ENCODE results near the gene RASAL2. TPM values are rescaled to one million over a fixed set of nuclear protein-coding genes. Genes with fewer than 3 reads are reported as not detected.

Gene RASAL2
- total RNA-seq, 2 donors from 2014 or later: 9.9 to 20.4 TPM

- intact Hi-C loops (cut with DNase I): no loop called here
- DNase-seq: no peak
- no peaks in the 10 kb centered on the region for H3K9me3 ChIP-seq
- TF ChIP-seq POLR2A (IDR thresholded peaks at IDR 0.05): no peak
- no peak for TF ChIP-seq CTCF (IDR thresholded peaks at IDR 0.05)
- no peak for ATAC-seq
- WGBS, 2 donors: 70 to 85% methylated on average over 4 of the region's 4 CpGs
- H3K4me1 ChIP-seq: peaks cover 5% of the 10 kb centered on the region
- H3K27ac ChIP-seq: no peak overlapping the region
- no peaks in the 10 kb centered on the region for H3K27me3 ChIP-seq
- H3K36me3 ChIP-seq (replicated peaks in 1 of 2; ENCODE audit: insufficient read depth in 1 of 2, low read depth in 2 of 2): no peaks in the 10 kb centered on the region
- H3K4me3 ChIP-seq: no peak overlapping the region
Measured at GRCh38 chr1:178504286-178504685, 410.4 kb downstream of the RASAL2 start.

DNA sequence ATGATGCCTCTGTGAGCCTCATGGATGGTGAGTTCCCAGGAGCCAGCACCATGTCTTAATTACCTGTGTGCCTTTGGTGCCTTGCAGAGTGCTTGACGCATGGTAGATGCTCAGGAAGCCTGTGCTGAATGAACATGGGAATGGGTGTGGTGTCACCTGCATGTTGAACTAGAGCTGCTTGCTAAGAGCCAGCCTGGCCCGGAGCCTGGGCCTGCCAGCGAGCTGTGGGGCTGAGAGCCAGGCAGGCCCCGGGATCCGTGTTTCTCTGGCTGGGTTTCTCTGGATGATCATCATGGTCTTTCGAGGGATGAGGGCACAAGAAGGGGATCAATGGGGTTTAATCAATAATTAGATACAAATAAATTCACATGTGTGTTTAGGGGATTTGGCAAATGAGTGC, 412.3 kb downstream of the RASAL2 start:
- Histone ChIP-seq H3K36me3 (replicated peaks in 1 of 2; ENCODE audit: insufficient read depth in 1 of 2, low read depth in 2 of 2) (no peaks in the 10 kb centered on the region), H3K27me3 (no peaks in the 10 kb centered on the region), H3K4me1 (peaks cover 5% of the 10 kb centered on the region), H3K9me3 (no peaks in the 10 kb centered on the region), H3K27ac (no peak overlapping the region), H3K4me3 (no peak overlapping the region)
- ATAC-seq: no peak
- 49% methylated on average over 6 of the region's 6 CpGs for WGBS, 2 donors
- peak in 2 of 4 donors; percentile 28 to 54 for DNase-seq
- TF ChIP-seq CTCF (IDR thresholded peaks at IDR 0.05) (no peak), POLR2A (IDR thresholded peaks at IDR 0.05) (no peak)
- intact Hi-C loops (cut with DNase I): no loop called here

DNA sequence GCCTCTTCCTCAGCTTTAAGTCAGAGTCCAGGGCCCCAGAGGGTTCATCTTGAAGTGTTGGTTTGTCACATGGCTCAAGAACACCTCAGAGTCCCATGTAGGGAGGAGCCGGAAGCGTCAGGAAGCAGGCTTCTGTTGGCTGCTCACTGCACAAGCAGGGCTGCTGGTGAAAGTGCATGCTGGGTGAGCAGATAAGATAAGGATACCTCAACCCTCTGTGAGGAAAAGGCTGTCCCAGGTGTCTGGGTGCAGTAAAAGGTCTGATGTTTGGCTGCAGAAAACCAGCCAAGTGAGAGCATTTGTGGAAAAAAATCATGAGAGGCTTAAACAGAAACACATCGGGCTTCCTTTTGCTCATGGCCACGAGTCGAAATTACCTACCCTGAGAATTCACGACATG, 412.8 kb downstream of the RASAL2 start:
- H3K27ac ChIP-seq: no peak overlapping the region
- peak in 2 of 4 donors; percentile 15 to 55 for DNase-seq
- TF ChIP-seq CTCF (IDR thresholded peaks at IDR 0.05) (no peak), POLR2A (IDR thresholded peaks at IDR 0.05) (no peak)
- WGBS, 2 donors: 44 to 49% methylated on average over 6 of the region's 6 CpGs
- intact Hi-C loops (cut with DNase I): no loop called here
- H3K9me3 ChIP-seq: no peaks in the 10 kb centered on the region
- no peaks in the 10 kb centered on the region for H3K27me3 ChIP-seq
- peaks cover 5% of the 10 kb centered on the region for H3K4me1 ChIP-seq
- peak; percentile 44 for ATAC-seq
- no peak overlapping the region for H3K4me3 ChIP-seq
- no peaks in the 10 kb centered on the region for H3K36me3 ChIP-seq (replicated peaks in 1 of 2; ENCODE audit: insufficient read depth in 1 of 2, low read depth in 2 of 2)

DNA sequence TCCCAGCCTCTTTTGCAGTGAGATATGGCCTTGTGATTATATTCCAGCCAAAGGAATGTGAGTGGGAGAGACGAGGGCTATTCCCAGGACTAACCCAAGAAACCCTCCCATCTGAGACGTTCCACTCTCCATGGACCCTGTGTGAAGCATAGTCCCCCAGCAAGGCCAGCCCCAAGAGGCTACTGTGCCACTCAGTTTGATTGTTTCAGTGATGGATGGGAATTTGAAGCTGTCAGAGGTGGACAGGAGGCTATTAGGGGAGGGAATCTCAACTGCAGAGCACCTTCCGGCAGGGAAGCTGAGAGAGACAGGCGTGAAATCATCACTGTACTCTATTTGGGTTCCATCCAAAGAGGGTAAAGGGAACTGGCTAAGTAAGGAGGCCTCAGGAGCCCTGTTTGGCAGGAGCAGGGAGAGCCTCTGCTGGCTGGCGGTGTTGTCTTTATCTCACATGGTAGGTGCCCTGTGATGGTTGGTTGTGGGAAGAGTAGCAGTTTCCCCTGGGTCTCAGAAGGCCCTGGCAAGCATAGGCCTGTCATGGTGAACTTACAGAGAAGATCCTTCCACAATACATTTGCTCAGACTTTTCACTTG, 415.6 kb downstream of the RASAL2 start:
- H3K36me3 ChIP-seq (replicated peaks in 1 of 2; ENCODE audit: insufficient read depth in 1 of 2, low read depth in 2 of 2): no peaks in the 10 kb centered on the region
- intact Hi-C loops (cut with DNase I): no loop called here
- no peak overlapping the region for H3K4me3 ChIP-seq
- H3K27me3 ChIP-seq: no peaks in the 10 kb centered on the region
- no peaks in the 10 kb centered on the region for H3K9me3 ChIP-seq
- WGBS, 2 donors: 74 to 84% methylated on average over 5 of the region's 5 CpGs
- TF ChIP-seq POLR2A (IDR thresholded peaks at IDR 0.05) (no peak), CTCF (IDR thresholded peaks at IDR 0.05) (no peak)
- DNase-seq (no peak), ATAC-seq (no peak)
- H3K27ac ChIP-seq: no peak overlapping the region
- H3K4me1 ChIP-seq: peaks cover 5% of the 10 kb centered on the region

DNA sequence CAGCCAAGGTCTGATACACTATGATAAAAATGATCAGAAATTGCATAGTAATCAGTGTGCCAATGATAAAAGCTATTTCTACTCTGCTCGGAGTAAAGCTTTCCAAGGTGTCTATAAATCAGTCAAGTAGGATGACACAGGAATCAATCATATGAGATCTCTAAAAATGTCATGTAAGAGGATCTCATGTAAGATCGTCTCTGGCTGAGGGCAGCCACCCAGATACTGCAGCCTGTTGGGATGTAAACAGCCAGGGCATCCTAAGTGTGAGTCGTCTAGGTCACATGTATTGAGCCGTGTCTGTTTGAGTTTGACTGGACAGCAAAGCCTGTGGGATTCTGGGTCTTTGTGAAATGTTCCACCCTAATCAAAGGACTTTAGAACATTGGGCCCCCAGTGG, 416.3 kb downstream of the RASAL2 start:
- no peak for ATAC-seq
- no peak for TF ChIP-seq POLR2A (IDR thresholded peaks at IDR 0.05)
- TF ChIP-seq CTCF (IDR thresholded peaks at IDR 0.05): no peak
- DNase-seq: no peak
- H3K36me3 ChIP-seq (replicated peaks in 1 of 2; ENCODE audit: insufficient read depth in 1 of 2, low read depth in 2 of 2): no peaks in the 10 kb centered on the region
- H3K4me1 ChIP-seq: peaks cover 5% of the 10 kb centered on the region
- WGBS, 2 donors: 84 to 89% methylated on average over 4 of the region's 4 CpGs
- H3K27ac ChIP-seq: no peak overlapping the region
- no peaks in the 10 kb centered on the region for H3K27me3 ChIP-seq
- no peak overlapping the region for H3K4me3 ChIP-seq
- H3K9me3 ChIP-seq: no peaks in the 10 kb centered on the region
- intact Hi-C loops (cut with DNase I): no loop called here
